IMR-90 (cell line): ENCODE data around the gene SPATA24.

ENCODE experiments used
- CTCF ChIP-seq: conservative IDR thresholded peaks from 2 replicates; pipeline ENCODE4 v1.5.1; 2012; ENCODE audit warnings: mild to moderate bottlenecking, low read depth, low read length, improper control_type of control experiment
- MXI1 ChIP-seq: IDR thresholded peaks from 2 replicates; pipeline ENCODE4 v1.6.1; 2012; ENCODE audit warnings: low read depth, mild to moderate bottlenecking, low read length, moderate library complexity, borderline replicate concordance
- POLR2A ChIP-seq: IDR thresholded peaks from 2 replicates; pipeline ENCODE4 v1.6.1; 2012; ENCODE audit warnings: mild to moderate bottlenecking, low read depth, low read length

GRCh38 chr5:139399501-139400121 lies 4.3 kb downstream of the SPATA24 start:
- TF ChIP-seq MXI1 (no peak), CTCF (no peak), POLR2A (no peak)
